GM20000 (cell line): Measurements from ENCODE around the gene GRN.

ENCODE experiments used
- DNase-seq: peaks from one replicate; pipeline ENCODE4 v3.0.0; 2012; ENCODE audit warnings: low spot score
- CTCF ChIP-seq: IDR thresholded peaks from 2 replicates; pipeline ENCODE4 v1.5.1; 2012; ENCODE audit warnings: mild to moderate bottlenecking, control low read depth; ENCODE audit errors: extremely low read depth, missing control alignments

GRN gene

GRCh38 chr17:44380767-44381166 lies 35.7 kb downstream of the GRN start:
- DNase-seq: peak; percentile 15

GRCh38 chr17:44381810-44382305 lies 36.8 kb downstream of the GRN start:
- DNase-seq: no peak
- TF ChIP-seq CTCF: no peak

More at GRCh38 chr17:44380767-44381166, 35.7 kb downstream of the GRN start:
- TF ChIP-seq CTCF: no peak

- no peak for TF ChIP-seq CTCF
- DNase-seq: no peak
Observed at GRCh38 chr17:44382917-44383316, 37.8 kb downstream of the GRN start.

GRCh38 chr17:44383363-44383762 lies 38.3 kb downstream of the GRN start:
- no peak for DNase-seq
- no peak for TF ChIP-seq CTCF

- no peak for DNase-seq
- no peak for TF ChIP-seq CTCF
Observed at GRCh38 chr17:44383861-44384260, 38.8 kb downstream of the GRN start.

GRCh38 chr17:44384281-44384822 lies 39.2 kb downstream of the GRN start:
- DNase-seq: peak; percentile 13
- TF ChIP-seq CTCF: no peak

GRCh38 chr17:44384823-44385286 lies 39.8 kb downstream of the GRN start:
- DNase-seq: no peak
- no peak for TF ChIP-seq CTCF
